HCT116 (cell line): ENCODE data around the gene FEM1B. TPM values are rescaled to one million over a fixed set of nuclear protein-coding genes. Genes with fewer than 3 reads are reported as not detected.

Source experiments
- ATAC-seq: fragments of 200-7000 bp; cut with Tn5 transposase; 2 replicates; pipeline ENCODE4 v1.9.1; 2020; ENCODE audit warnings: mild to moderate bottlenecking, moderate library complexity
- BruUV-seq: library from RNA; stranded (reverse); fragments of 400-500 nt; replicated peaks from 2 replicates; lab custom pipeline; 2021; lab: Mats Ljungman, UMichigan
- CTCF ChIA-PET: fragments of 300-600 bp; sonication (Branson Sonifier 250); formaldehyde crosslinking; loops from one replicate; lab custom pipeline; 2021; ENCODE audit warnings: antibody characterized with exemption; lab: Charles Lee
- POLR2A ChIA-PET: fragments of 300-600, 350-600 bp; sonication (Branson Sonifier 250); formaldehyde crosslinking; loops from one replicate; lab custom pipeline; 2021; ENCODE audit warnings: antibody characterized with exemption; lab: Charles Lee
- RAD21 ChIA-PET, 2 experiments: fragments of 300-600 bp; sonication (Branson Sonifier 250); formaldehyde crosslinking; loops; one replicate each; lab custom pipeline; 2023; ENCODE audit warnings: low total read pairs in 2 of 2; ENCODE audit not compliant: uncharacterized antibody in 2 of 2, unreplicated experiment in 2 of 2, low non-redundant PET in 1 of 2; lab: Charles Lee
- DNase-seq: peaks from one replicate; pipeline ENCODE4 v3.0.0-alpha.2; 2010; ENCODE audit warnings: low read depth, low spot score
- H2AFZ ChIP-seq: fragments of 200-600 bp; shearing (Covaris generic), sonication (generic); 2 replicates; pipeline ENCODE4 v1.6.1; 2017; ENCODE audit warnings: low read depth, mixed run types, mixed read lengths, antibody characterized with exemption, low read length; ENCODE audit not compliant: poor library complexity, severe bottlenecking
- H3K27ac ChIP-seq: 2 replicates; pipeline ENCODE4 v1.5.1; 2012; ENCODE audit warnings: low read depth, low read length
- H3K27me3 ChIP-seq: fragments of 200-600 bp; sonication (generic); 2 replicates; pipeline ENCODE4 v1.6.1; 2016; ENCODE audit warnings: mixed run types, low read length, mixed read lengths; ENCODE audit not compliant: insufficient read depth
- H3K36me3 ChIP-seq, 2 experiments: fragments of 200-500 bp in 1 of 2; fragments of 200-600 bp in 1 of 2; sonication (Bioruptor generic) in 1 of 2; sonication (generic) in 1 of 2; 2 replicates each; pipeline versions ENCODE4 v1.5.1 to v1.6.1; 2014 to 2016; ENCODE audit warnings: low read length in 2 of 2, inconsistent platforms in 1 of 2, mixed read lengths in 1 of 2, mixed run types in 1 of 2; ENCODE audit not compliant: insufficient read depth in 2 of 2, control insufficient read depth in 1 of 2
- H3K4me1 ChIP-seq, 2 experiments: fragments of 200-600 bp in 1 of 2; sonication (generic) in 1 of 2; 2 replicates each; pipeline versions ENCODE4 v1.5.1 to v1.6.1; 2012 to 2017; ENCODE audit warnings: low read length in 2 of 2, inconsistent platforms in 1 of 2, mild to moderate bottlenecking in 1 of 2, mixed read lengths in 1 of 2, mixed run types in 1 of 2, moderate library complexity in 1 of 2; ENCODE audit not compliant: insufficient read depth in 2 of 2, control insufficient read depth in 1 of 2
- H3K4me2 ChIP-seq: fragments of 200-600 bp; sonication (generic); 2 replicates; pipeline ENCODE4 v1.6.1; 2017; ENCODE audit warnings: mixed run types, low read length, mixed read lengths
- H3K4me3 ChIP-seq, 2 experiments: fragments of 200-600 bp in 1 of 2; sonication (generic) in 1 of 2; replicated peaks in 1 of 2; 2 replicates each; pipeline ENCODE4 v1.5.1; 2011 to 2016; ENCODE audit warnings: low read length in 2 of 2, control low read depth in 1 of 2, low read depth in 1 of 2, mild to moderate bottlenecking in 1 of 2, mixed read lengths in 1 of 2, mixed run types in 1 of 2
- H3K79me2 ChIP-seq: fragments of 200-600 bp; sonication (generic); 2 replicates; pipeline ENCODE4 v1.6.1; 2017; ENCODE audit warnings: mild to moderate bottlenecking, mixed run types, low read length, moderate library complexity, mixed read lengths; ENCODE audit not compliant: insufficient read depth
- H3K9ac ChIP-seq: fragments of 200-600 bp; sonication (generic); 2 replicates; pipeline ENCODE4 v1.6.1; 2016; ENCODE audit warnings: low read length, mixed read lengths
- H3K9me2 ChIP-seq: fragments of 200-600 bp; sonication (generic), shearing (Covaris generic); 2 replicates; pipeline ENCODE4 v1.6.1; 2017; ENCODE audit warnings: mixed run types, mild to moderate bottlenecking, moderate library complexity; ENCODE audit not compliant: insufficient read depth
- H3K9me3 ChIP-seq, 2 experiments: fragments of 200-500 bp in 1 of 2; fragments of 200-600 bp in 1 of 2; sonication (Bioruptor generic) in 1 of 2; sonication (generic) in 1 of 2; 2 replicates each; pipeline ENCODE4 v1.6.1; 2014 to 2017; ENCODE audit warnings: low read length in 2 of 2, mixed read lengths in 2 of 2, inconsistent platforms in 1 of 2, low read depth in 1 of 2, mild to moderate bottlenecking in 1 of 2, mixed run types in 1 of 2, moderate library complexity in 1 of 2; ENCODE audit not compliant: control insufficient read depth in 1 of 2, insufficient read depth in 1 of 2
- H4K20me1 ChIP-seq: fragments of 200-600 bp; sonication (generic), shearing (Covaris generic); 2 replicates; pipeline ENCODE4 v1.6.1; 2017; ENCODE audit warnings: mixed run types, mild to moderate bottlenecking, moderate library complexity; ENCODE audit not compliant: insufficient read depth
- CEBPB ChIP-seq: IDR thresholded peaks from 2 replicates; pipeline ENCODE4 v1.6.1; 2012; ENCODE audit warnings: low read depth
- EGR1 ChIP-seq: IDR thresholded peaks from 2 replicates; pipeline ENCODE4 v1.6.1; 2012; ENCODE audit warnings: low read depth
- ELF1 ChIP-seq: IDR thresholded peaks from 2 replicates; pipeline ENCODE4 v1.6.1; 2012; ENCODE audit warnings: low read depth, borderline replicate concordance
- JUND ChIP-seq: IDR thresholded peaks from 2 replicates; pipeline ENCODE4 v1.6.1; 2012
- POLR2A ChIP-seq: IDR thresholded peaks from 2 replicates; pipeline ENCODE4 v1.7.0; 2011; ENCODE audit warnings: borderline replicate concordance; ENCODE audit not compliant: insufficient read depth, insufficient read length; ENCODE audit errors: extremely low read depth
- POLR2AphosphoS5 ChIP-seq: IDR thresholded peaks from 2 replicates; pipeline ENCODE4 v1.6.1; 2011; ENCODE audit warnings: mild to moderate bottlenecking, low read depth, low read length, moderate library complexity
- RAD21 ChIP-seq: IDR thresholded peaks from 2 replicates; pipeline ENCODE4 v1.6.1; 2012; ENCODE audit warnings: low read depth, mild to moderate bottlenecking
- SIN3A ChIP-seq: IDR thresholded peaks from 2 replicates; pipeline ENCODE4 v1.6.1; 2012; ENCODE audit warnings: low read depth
- SP1 ChIP-seq: IDR thresholded peaks from 2 replicates; pipeline ENCODE4 v1.6.1; 2012; ENCODE audit warnings: low read depth
- ZNF274 ChIP-seq: fragments of 200-500 bp; sonication (Bioruptor generic); IDR thresholded peaks from 2 replicates; pipeline ENCODE4 v1.6.1; 2014; ENCODE audit warnings: mild to moderate bottlenecking, low read depth, low read length, inconsistent platforms
- intact Hi-C: fragments of 100-400 bp; cut with micrococcal nuclease; formaldehyde crosslinking; loops from 2 replicates; pipeline ENCODE4 v1.10.0; 2022
- total RNA-seq: library from RNA; stranded (reverse); gene quantifications from one replicate; pipeline ENCODE4 v1.2.1, GENCODE V29; 2021; ENCODE audit not compliant: unreplicated experiment
- TF ChIP-seq, protein P1 (sequence below): IDR thresholded peaks from 2 replicates; pipeline ENCODE4 v1.6.1; 2012
- TF ChIP-seq, protein P2 (sequence below): IDR thresholded peaks from 2 replicates; pipeline ENCODE4 v1.6.1; 2012
- TF ChIP-seq, protein P3 (sequence below): IDR thresholded peaks from 2 replicates; pipeline ENCODE4 v1.6.1; 2011; ENCODE audit warnings: mild to moderate bottlenecking, low read length, moderate library complexity; ENCODE audit not compliant: insufficient replicate concordance; ENCODE audit errors: extremely low read depth
- TF ChIP-seq, protein P4 (sequence below): IDR thresholded peaks from 2 replicates; pipeline ENCODE4 v1.6.1; 2012; ENCODE audit warnings: low read depth

The FEM1B gene
- total RNA-seq, 1 experiment from 2014 or later, result 39.7 TPM

DNA sequence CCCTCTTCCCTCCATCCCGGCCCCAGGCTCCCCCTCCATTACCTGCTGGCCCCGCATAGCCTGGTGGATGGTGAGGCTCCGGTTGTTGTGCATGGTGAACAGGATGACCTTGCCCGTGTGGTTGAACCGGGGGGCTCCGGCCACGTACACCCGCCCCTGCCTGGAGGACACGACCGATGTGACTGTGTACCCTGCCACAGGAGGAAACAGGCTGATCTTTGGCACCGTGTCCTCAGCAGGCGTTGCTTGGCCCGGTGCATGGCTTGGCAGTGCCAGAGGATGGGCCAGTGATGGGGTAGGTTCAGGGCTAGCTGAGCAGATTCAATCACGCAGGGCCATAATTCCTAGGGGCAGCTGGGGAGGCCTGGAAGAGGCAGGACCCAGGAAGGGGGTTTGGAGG is 58.1 kb downstream of the FEM1B start:
- Histone ChIP-seq H3K4me3 (no peak overlapping the region), H3K27ac (no peak overlapping the region), H3K4me1 (peaks cover 0 to 8% of the 10 kb centered on the region in 2 experiments; a peak in 2 of 4 replicates), H3K79me2 (no peaks in the 10 kb centered on the region), H3K9me2 (no peaks in the 10 kb centered on the region), H3K9me3 (no peaks in the 10 kb centered on the region), H2AFZ (no peak overlapping the region), H3K27me3 (no peaks in the 10 kb centered on the region), H3K36me3 (no peaks in the 10 kb centered on the region), H3K4me2 (no peak overlapping the region), H3K9ac (no peak overlapping the region), H4K20me1 (no peaks in the 10 kb centered on the region)
- no peak for TF ChIP-seq ELF1
- TF ChIP-seq, protein P1, sequence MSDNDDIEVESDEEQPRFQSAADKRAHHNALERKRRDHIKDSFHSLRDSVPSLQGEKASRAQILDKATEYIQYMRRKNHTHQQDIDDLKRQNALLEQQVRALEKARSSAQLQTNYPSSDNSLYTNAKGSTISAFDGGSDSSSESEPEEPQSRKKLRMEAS, result no peak
- no peak for TF ChIP-seq ZNF274
- no peak for TF ChIP-seq SP1
- TF ChIP-seq SIN3A, result no peak
- BruUV-seq, result no TSS peak
- intact Hi-C loops, result no loop called here
- ChIA-PET POLR2A (no interaction called here), CTCF (no interaction called here), RAD21 (no interaction called here)
- ATAC-seq (no peak), DNase-seq (no peak)

DNA sequence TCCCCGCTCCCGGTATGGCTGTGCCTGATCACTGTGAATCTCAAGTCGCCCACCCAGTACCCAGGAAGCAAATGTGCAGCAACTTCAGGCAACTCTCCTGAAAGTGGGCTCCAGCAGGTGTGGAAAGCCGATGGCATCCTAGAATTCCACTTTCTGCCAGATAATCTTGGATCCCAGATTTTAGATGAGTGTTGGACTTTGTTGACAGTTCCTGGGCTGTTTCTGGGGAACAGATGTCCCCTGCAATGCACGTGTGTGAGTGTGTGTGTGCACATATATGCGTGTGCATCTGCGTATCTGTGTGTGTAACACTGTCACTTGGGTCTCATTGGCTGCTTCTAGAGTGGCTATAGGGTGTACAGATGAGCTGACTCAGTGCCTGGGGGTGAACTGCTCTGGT is 59.0 kb downstream of the FEM1B start:
- Histone ChIP-seq H2AFZ (no peak overlapping the region), H3K9ac (no peak overlapping the region), H3K9me2 (no peaks in the 10 kb centered on the region), H4K20me1 (no peaks in the 10 kb centered on the region), H3K4me3 (no peak overlapping the region), H3K27ac (no peak overlapping the region), H3K9me3 (no peaks in the 10 kb centered on the region), H3K79me2 (no peaks in the 10 kb centered on the region), H3K27me3 (no peaks in the 10 kb centered on the region), H3K4me2 (no peak overlapping the region), H3K36me3 (no peaks in the 10 kb centered on the region), H3K4me1 (peaks cover 0 to 8% of the 10 kb centered on the region in 2 experiments; a peak in 2 of 4 replicates)
- no peak for DNase-seq
- POLR2A ChIA-PET, result no interaction called here
- intact Hi-C loops, result no loop called here
- no TSS peak for BruUV-seq
- RAD21 ChIA-PET, result no interaction called here
- no peak for TF ChIP-seq POLR2A
- no peak for TF ChIP-seq CEBPB
- TF ChIP-seq, protein P2, sequence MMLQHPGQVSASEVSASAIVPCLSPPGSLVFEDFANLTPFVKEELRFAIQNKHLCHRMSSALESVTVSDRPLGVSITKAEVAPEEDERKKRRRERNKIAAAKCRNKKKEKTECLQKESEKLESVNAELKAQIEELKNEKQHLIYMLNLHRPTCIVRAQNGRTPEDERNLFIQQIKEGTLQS, result no peak
- TF ChIP-seq RAD21, result no peak
- no peak for TF ChIP-seq JUND
- TF ChIP-seq, protein P3, sequence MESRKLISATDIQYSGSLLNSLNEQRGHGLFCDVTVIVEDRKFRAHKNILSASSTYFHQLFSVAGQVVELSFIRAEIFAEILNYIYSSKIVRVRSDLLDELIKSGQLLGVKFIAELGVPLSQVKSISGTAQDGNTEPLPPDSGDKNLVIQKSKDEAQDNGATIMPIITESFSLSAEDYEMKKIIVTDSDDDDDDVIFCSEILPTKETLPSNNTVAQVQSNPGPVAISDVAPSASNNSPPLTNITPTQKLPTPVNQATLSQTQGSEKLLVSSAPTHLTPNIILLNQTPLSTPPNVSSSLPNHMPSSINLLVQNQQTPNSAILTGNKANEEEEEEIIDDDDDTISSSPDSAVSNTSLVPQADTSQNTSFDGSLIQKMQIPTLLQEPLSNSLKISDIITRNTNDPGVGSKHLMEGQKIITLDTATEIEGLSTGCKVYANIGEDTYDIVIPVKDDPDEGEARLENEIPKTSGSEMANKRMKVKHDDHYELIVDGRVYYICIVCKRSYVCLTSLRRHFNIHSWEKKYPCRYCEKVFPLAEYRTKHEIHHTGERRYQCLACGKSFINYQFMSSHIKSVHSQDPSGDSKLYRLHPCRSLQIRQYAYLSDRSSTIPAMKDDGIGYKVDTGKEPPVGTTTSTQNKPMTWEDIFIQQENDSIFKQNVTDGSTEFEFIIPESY, result no peak
- TF ChIP-seq, protein P4, sequence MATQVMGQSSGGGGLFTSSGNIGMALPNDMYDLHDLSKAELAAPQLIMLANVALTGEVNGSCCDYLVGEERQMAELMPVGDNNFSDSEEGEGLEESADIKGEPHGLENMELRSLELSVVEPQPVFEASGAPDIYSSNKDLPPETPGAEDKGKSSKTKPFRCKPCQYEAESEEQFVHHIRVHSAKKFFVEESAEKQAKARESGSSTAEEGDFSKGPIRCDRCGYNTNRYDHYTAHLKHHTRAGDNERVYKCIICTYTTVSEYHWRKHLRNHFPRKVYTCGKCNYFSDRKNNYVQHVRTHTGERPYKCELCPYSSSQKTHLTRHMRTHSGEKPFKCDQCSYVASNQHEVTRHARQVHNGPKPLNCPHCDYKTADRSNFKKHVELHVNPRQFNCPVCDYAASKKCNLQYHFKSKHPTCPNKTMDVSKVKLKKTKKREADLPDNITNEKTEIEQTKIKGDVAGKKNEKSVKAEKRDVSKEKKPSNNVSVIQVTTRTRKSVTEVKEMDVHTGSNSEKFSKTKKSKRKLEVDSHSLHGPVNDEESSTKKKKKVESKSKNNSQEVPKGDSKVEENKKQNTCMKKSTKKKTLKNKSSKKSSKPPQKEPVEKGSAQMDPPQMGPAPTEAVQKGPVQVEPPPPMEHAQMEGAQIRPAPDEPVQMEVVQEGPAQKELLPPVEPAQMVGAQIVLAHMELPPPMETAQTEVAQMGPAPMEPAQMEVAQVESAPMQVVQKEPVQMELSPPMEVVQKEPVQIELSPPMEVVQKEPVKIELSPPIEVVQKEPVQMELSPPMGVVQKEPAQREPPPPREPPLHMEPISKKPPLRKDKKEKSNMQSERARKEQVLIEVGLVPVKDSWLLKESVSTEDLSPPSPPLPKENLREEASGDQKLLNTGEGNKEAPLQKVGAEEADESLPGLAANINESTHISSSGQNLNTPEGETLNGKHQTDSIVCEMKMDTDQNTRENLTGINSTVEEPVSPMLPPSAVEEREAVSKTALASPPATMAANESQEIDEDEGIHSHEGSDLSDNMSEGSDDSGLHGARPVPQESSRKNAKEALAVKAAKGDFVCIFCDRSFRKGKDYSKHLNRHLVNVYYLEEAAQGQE, result no peak
- no peak for TF ChIP-seq SP1
- no peak for TF ChIP-seq POLR2AphosphoS5
- TF ChIP-seq EGR1, result no peak
- no peak for ATAC-seq
- CTCF ChIA-PET, result no interaction called here
